Astrocyte (in vitro differentiated cells and primary cell): ENCODE data around the gene TFF2.

Source experiments
- CTCF ChIP-seq: IDR thresholded peaks from 2 replicates; pipeline ENCODE4 v1.5.1; 2011; ENCODE audit warnings: low read depth, mild to moderate bottlenecking, inconsistent platforms, low read length, moderate library complexity; ENCODE audit not compliant: insufficient read depth
- EZH2 ChIP-seq: IDR thresholded peaks from 2 replicates; pipeline ENCODE4 v1.6.1; 2012; ENCODE audit warnings: mild to moderate bottlenecking, low read length, inconsistent platforms; ENCODE audit not compliant: insufficient read depth

DNA sequence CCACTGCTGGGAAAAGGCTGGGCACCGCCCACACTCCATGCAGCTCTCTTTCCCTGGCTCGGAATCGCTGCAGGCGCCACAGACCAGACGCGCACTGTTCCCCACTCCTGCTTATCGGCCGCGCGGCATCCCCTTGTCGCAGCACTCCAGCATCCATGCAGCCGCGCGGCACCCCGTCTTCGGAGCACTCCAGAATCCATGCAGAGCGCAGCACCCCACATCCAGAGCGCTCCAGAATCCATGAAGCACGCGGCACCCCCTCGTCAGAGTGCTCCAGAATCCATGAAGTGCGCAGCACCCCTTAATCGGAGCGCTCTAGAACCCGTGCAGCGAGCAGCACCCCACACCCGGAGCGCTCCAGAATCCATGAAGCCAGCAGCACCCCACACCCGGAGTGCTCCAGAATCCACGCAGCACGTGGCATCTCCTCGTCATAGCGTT lies 45.1 kb downstream of the TFF2 start:
- no peak for TF ChIP-seq CTCF
- TF ChIP-seq EZH2 = no peak
